H1 (cell line): ENCODE measurements around the gene CD44. TPM values are rescaled to one million over a fixed set of nuclear protein-coding genes. Genes with fewer than 3 reads are reported as not detected.

Experiments
- CTCF ChIA-PET: fragments of 300-600 bp; sonication (Branson Sonifier 250); formaldehyde crosslinking; loops from one replicate; lab custom pipeline; 2021; ENCODE audit not compliant: partially characterized antibody; lab: Charles Lee
- POLR2A ChIA-PET: fragments of 300-600 bp; sonication (Branson Sonifier 250); formaldehyde crosslinking; loops from one replicate; lab custom pipeline; 2021; ENCODE audit warnings: inconsistent platforms; ENCODE audit not compliant: partially characterized antibody; lab: Charles Lee
- DNase-seq, 2 experiments: peaks; one replicate each; pipeline versions ENCODE4 v3.0.0 to v3.0.0-alpha.2; 2010 to 2022; ENCODE audit warnings: low spot score in 2 of 2, low read depth in 1 of 2, mixed read lengths in 1 of 2
- FAIRE-seq: peaks from 2 replicates; lab custom pipeline; 2011; peaks lifted over from hg19 to GRCh38; lab: Jason Lieb, UNC
- H2AFZ ChIP-seq: 2 replicates; pipeline ENCODE4 v1.8.1; 2012; ENCODE audit warnings: low read length, inconsistent platforms
- H2AK5ac ChIP-seq: 2 replicates; pipeline ENCODE4 v1.6.1; 2013; ENCODE audit warnings: low read depth, low read length
- H2BK120ac ChIP-seq: replicated peaks from 2 replicates; pipeline ENCODE3; 2013; ENCODE audit warnings: low read depth, low read length, inconsistent platforms
- H2BK12ac ChIP-seq: 2 replicates; pipeline ENCODE4 v1.6.1; 2013; ENCODE audit warnings: low read depth, low read length
- H2BK15ac ChIP-seq: 2 replicates; pipeline ENCODE4 v1.6.1; 2013; ENCODE audit warnings: low read length
- H2BK20ac ChIP-seq: 2 replicates; pipeline ENCODE4 v1.6.1; 2013; ENCODE audit warnings: low read length
- H2BK5ac ChIP-seq: 2 replicates; pipeline ENCODE4 v1.6.1; 2013; ENCODE audit warnings: low read depth, low read length
- H3K14ac ChIP-seq: 2 replicates; pipeline ENCODE4 v1.6.1; 2013; ENCODE audit warnings: inconsistent platforms; ENCODE audit not compliant: insufficient read length
- H3K18ac ChIP-seq: 2 replicates; pipeline ENCODE4 v1.6.1; 2013; ENCODE audit warnings: low read length; ENCODE audit errors: extremely low read depth
- H3K23ac ChIP-seq: 2 replicates; pipeline ENCODE4 v1.6.1; 2013; ENCODE audit warnings: inconsistent platforms; ENCODE audit not compliant: insufficient read length
- H3K23me2 ChIP-seq: 2 replicates; pipeline ENCODE4 v1.6.1; 2013; ENCODE audit warnings: low read depth, low read length
- H3K27ac ChIP-seq: 2 replicates; pipeline ENCODE4 v1.6.1; 2011; ENCODE audit warnings: low read depth, low read length, inconsistent platforms
- H3K27me3 ChIP-seq, 4 experiments: replicated peaks in 1 of 4; 1 replicate in 1 of 4; 2 replicates in 3 of 4; pipeline versions ENCODE4 v1.6.1 to v1.8.1; 2011 to 2013; ENCODE audit warnings: low read length in 3 of 4, mild to moderate bottlenecking in 3 of 4, inconsistent platforms in 2 of 4, mixed read lengths in 2 of 4, moderate library complexity in 1 of 4; ENCODE audit not compliant: control insufficient read depth in 3 of 4, insufficient read depth in 3 of 4; ENCODE audit errors: extremely low read depth in 1 of 4
- H3K36me3 ChIP-seq, 4 experiments: 2 replicates each; pipeline versions ENCODE4 v1.6.1 to v1.8.1; 2011 to 2013; ENCODE audit warnings: mild to moderate bottlenecking in 4 of 4, low read length in 3 of 4, moderate library complexity in 2 of 4, control low read depth in 1 of 4, inconsistent platforms in 1 of 4; ENCODE audit not compliant: insufficient read depth in 4 of 4, control insufficient read depth in 2 of 4
- H3K4ac ChIP-seq: replicated peaks from 2 replicates; pipeline ENCODE3; 2013; ENCODE audit warnings: low read length, low read depth, mixed read lengths, inconsistent platforms; ENCODE audit not compliant: insufficient read length
- H3K4me1 ChIP-seq, 4 experiments: replicated peaks in 1 of 4; 1 replicate in 1 of 4; 2 replicates in 3 of 4; pipeline versions ENCODE4 v1.6.1 to v1.8.1; 2011 to 2013; ENCODE audit warnings: low read length in 3 of 4, inconsistent platforms in 2 of 4, mixed read lengths in 1 of 4; ENCODE audit not compliant: insufficient read depth in 4 of 4, control insufficient read depth in 3 of 4
- H3K4me2 ChIP-seq, 2 experiments: 2 replicates each; pipeline versions ENCODE4 v1.6.1 to v1.8.1; 2011 to 2013; ENCODE audit warnings: low read depth in 2 of 2, low read length in 2 of 2, control low read depth in 1 of 2, inconsistent platforms in 1 of 2, mild to moderate bottlenecking in 1 of 2; ENCODE audit not compliant: insufficient read depth in 1 of 2
- H3K4me3 ChIP-seq, 4 experiments: fragments of 200-600, 300-600 bp in 1 of 4; sonication (generic), shearing (Covaris generic), sonication (Bioruptor Twin) in 1 of 4; 2 replicates each; pipeline versions ENCODE4 v1.5.1 to v1.8.1; 2011 to 2016; ENCODE audit warnings: low read length in 4 of 4, low read depth in 3 of 4, control low read depth in 2 of 4, inconsistent platforms in 2 of 4, mild to moderate bottlenecking in 2 of 4, mixed read lengths in 1 of 4, moderate library complexity in 1 of 4; ENCODE audit not compliant: insufficient read depth in 2 of 4; ENCODE audit errors: extremely low read depth in 1 of 4
- H3K56ac ChIP-seq: replicated peaks from 2 replicates; pipeline ENCODE3; 2013; ENCODE audit warnings: low read depth, mild to moderate bottlenecking, mixed read lengths, low read length, inconsistent platforms; ENCODE audit not compliant: insufficient read length
- H3K79me1 ChIP-seq: 2 replicates; pipeline ENCODE4 v1.6.1; 2013; ENCODE audit warnings: low read depth, low read length, control low read depth
- H3K79me2 ChIP-seq, 2 experiments: 2 replicates each; pipeline versions ENCODE4 v1.6.1 to v1.8.1; 2012 to 2013; ENCODE audit warnings: low read length in 2 of 2, mild to moderate bottlenecking in 2 of 2, inconsistent platforms in 1 of 2; ENCODE audit not compliant: insufficient read depth in 2 of 2, control insufficient read depth in 1 of 2
- H3K9ac ChIP-seq, 4 experiments: replicated peaks in 1 of 4; 1 replicate in 1 of 4; 2 replicates in 3 of 4; pipeline versions ENCODE4 v1.6.1 to v1.8.1; 2011 to 2013; ENCODE audit warnings: low read depth in 3 of 4, low read length in 3 of 4, control low read depth in 2 of 4, mild to moderate bottlenecking in 2 of 4, moderate library complexity in 2 of 4, inconsistent platforms in 1 of 4; ENCODE audit errors: extremely low read depth in 1 of 4
- H3K9me3 ChIP-seq, 2 experiments: 2 replicates each; pipeline versions ENCODE4 v1.6.1 to v1.8.1; 2012 to 2013; ENCODE audit warnings: mild to moderate bottlenecking in 2 of 2, moderate library complexity in 2 of 2, control low read depth in 1 of 2, inconsistent platforms in 1 of 2, low read depth in 1 of 2, low read length in 1 of 2, mixed read lengths in 1 of 2; ENCODE audit not compliant: insufficient read depth in 2 of 2
- H4K20me1 ChIP-seq, 2 experiments: replicated peaks in 1 of 2; 2 replicates each; pipeline versions ENCODE3 to v1.8.1; 2011 to 2013; ENCODE audit warnings: inconsistent platforms in 2 of 2, low read length in 2 of 2, mild to moderate bottlenecking in 1 of 2; ENCODE audit not compliant: insufficient read depth in 2 of 2, control insufficient read depth in 1 of 2
- H4K5ac ChIP-seq: 2 replicates; pipeline ENCODE4 v1.6.1; 2013; ENCODE audit warnings: low read length, low read depth, mixed read lengths, inconsistent platforms; ENCODE audit not compliant: insufficient read length
- H4K8ac ChIP-seq: 2 replicates; pipeline ENCODE4 v1.8.0; 2013; ENCODE audit warnings: mild to moderate bottlenecking, moderate library complexity, low read length, inconsistent platforms; ENCODE audit not compliant: insufficient read depth; ENCODE audit errors: extremely low read depth
- H4K91ac ChIP-seq: replicated peaks from 2 replicates; pipeline ENCODE3; 2013; ENCODE audit warnings: low read length, mixed read lengths, inconsistent platforms; ENCODE audit not compliant: insufficient read length
- ATF2 ChIP-seq: IDR thresholded peaks from 2 replicates; pipeline ENCODE4 v1.6.1; 2012; ENCODE audit warnings: low read length, inconsistent platforms
- BACH1 ChIP-seq: IDR thresholded peaks from 2 replicates; pipeline ENCODE4 v1.6.1; 2012; ENCODE audit warnings: low read length, improper control_type of control experiment
- CBX5 ChIP-seq: fragments of 300-800, 300-1000 bp; sonication (generic); IDR thresholded peaks from 2 replicates; pipeline ENCODE4 v1.7.1; 2016; ENCODE audit warnings: antibody characterized with exemption, low read length, low read depth
- CREB1 ChIP-seq: IDR thresholded peaks from 2 replicates; pipeline ENCODE4 v1.6.1; 2012; ENCODE audit warnings: inconsistent platforms
- EZH2 ChIP-seq: fragments of 200-600 bp; sonication (generic); IDR thresholded peaks from 2 replicates; pipeline ENCODE4 v1.7.1; 2012; ENCODE audit warnings: low read depth, mild to moderate bottlenecking, moderate library complexity, low read length, inconsistent platforms; ENCODE audit not compliant: severe bottlenecking
- JUND ChIP-seq: IDR thresholded peaks from 2 replicates; pipeline ENCODE4 v1.6.1; 2011; ENCODE audit warnings: mild to moderate bottlenecking, improper control_type of control experiment, low read length
- NANOG ChIP-seq: IDR thresholded peaks from 2 replicates; pipeline ENCODE4 v1.6.1; 2011; ENCODE audit warnings: low read length, low read depth, mild to moderate bottlenecking, inconsistent platforms; ENCODE audit not compliant: insufficient read depth, poor library complexity, severe bottlenecking
- PHF8 ChIP-seq: fragments of 200-600 bp; sonication (generic); conservative IDR thresholded peaks from 2 replicates; pipeline ENCODE4 v1.7.1; 2012; ENCODE audit warnings: low read depth, mild to moderate bottlenecking, inconsistent platforms, low read length, moderate library complexity
- SAP30 ChIP-seq: fragments of 300-600 bp; sonication (generic); IDR thresholded peaks from 2 replicates; pipeline ENCODE4 v1.7.1; 2012; ENCODE audit warnings: low read length, moderate library complexity, mild to moderate bottlenecking, inconsistent platforms; ENCODE audit not compliant: insufficient read depth, insufficient replicate concordance
- WGBS, 2 experiments: shearing (Covaris generic) in 1 of 2; methylation state at CpG; one replicate each; pipeline versions ENCODE4 v1.1.6 to v1.1.7; 2013 to 2015; ENCODE audit warnings: low lambda C conversion rate in 2 of 2, mixed read lengths in 2 of 2, inconsistent platforms in 1 of 2, low coverage in 1 of 2, missing lambda C conversion rate in 1 of 2; ENCODE audit not compliant: insufficient replicate concordance in 2 of 2, insufficient coverage in 1 of 2, insufficient read length in 1 of 2; ENCODE audit errors: extremely low coverage in 1 of 2, missing lambda C conversion rate in 1 of 2; 5-methylcytosine and 5-hydroxymethylcytosine counted together
- polyA plus RNA-seq, 7 experiments: library from polyadenylated mRNA; depleted of rRNA in 3 of 7; stranded (reverse) in 5 of 7; unstranded in 2 of 7; fragments of >200 nt in 5 of 7; fragments of 200-250 nt in 2 of 7; gene quantifications; 1 replicate in 5 of 7; 2 replicates in 1 of 7; 4 replicates in 1 of 7; pipeline versions ENCODE4 v1.2.1 to v1.2.3, GENCODE V29; 2011 to 2013; ENCODE audit warnings: missing spikeins in 2 of 7, mixed read lengths in 2 of 7
- total RNA-seq: library from RNA; stranded (reverse); fragmentation: NEBNext Ultra II Directional; extraction: Animal tissue kit (Norgen Biotek cat#: 25700); gene quantifications from 2 replicates; pipeline ENCODE4 v1.2.1, GENCODE V29; 2021

CD44 gene
- total and polyA plus RNA-seq, 2 of the 8 experiments (the other 6 are each of a cell fraction or from before 2014, with no cell fraction given): 11.8 to 13.7 TPM

GRCh38 chr11:35241083-35241482, 102.1 kb downstream of the CD44 start:
- FAIRE-seq (no peak), DNase-seq (no peak)
- Histone ChIP-seq H2BK12ac (no peak overlapping the region), H3K56ac (no peak overlapping the region), H3K18ac (no peak overlapping the region), H3K9ac (no peak overlapping the region), H2AK5ac (no peak overlapping the region), H4K91ac (no peak overlapping the region), H3K27ac (no peak overlapping the region), H4K8ac (no peak overlapping the region), H2AFZ (no peak overlapping the region), H3K9me3 (no peaks in the 10 kb centered on the region), H3K23ac (no peak overlapping the region), H3K14ac (no peak overlapping the region), H3K27me3 (no peaks in the 10 kb centered on the region; a peak in 2 of 7 replicates), H3K4ac (no peak overlapping the region), H3K79me1 (no peaks in the 10 kb centered on the region), H3K23me2 (no peaks in the 10 kb centered on the region), H3K4me2 (no peak overlapping the region), H4K20me1 (no peaks in the 10 kb centered on the region), H2BK20ac (no peak overlapping the region), H2BK120ac (no peak overlapping the region), H3K4me1 (peaks cover 0 to 2% (median 2%) of the 10 kb centered on the region in 4 experiments; a peak in 4 of 7 replicates), H2BK15ac (no peak overlapping the region), H3K79me2 (no peaks in the 10 kb centered on the region), H2BK5ac (no peak overlapping the region), H3K4me3 (no peak overlapping the region), H4K5ac (no peak overlapping the region), H3K36me3 (no peaks in the 10 kb centered on the region)
- POLR2A ChIA-PET: no interaction called here
- CTCF ChIA-PET: interaction anchor here (0.6 to 1.6 kb wide), 4 partner anchors 37 to 151 kb away, joined by 3 to 4 read pairs (median 3); no protein-coding TSS in a partner anchor
- 82% methylated on average over 1 of the region's 1 CpG; no CpG with 5 or more reads in 1 of the 2 experiments for WGBS, 2 experiments
- no peak for TF ChIP-seq BACH1
- TF ChIP-seq NANOG: no peak
- TF ChIP-seq CREB1: no peak
- TF ChIP-seq CBX5: no peak
- TF ChIP-seq ATF2: no peak
- TF ChIP-seq EZH2: no peak
- TF ChIP-seq PHF8: no peak
- no peak for TF ChIP-seq JUND
- no peak for TF ChIP-seq SAP30
